ENCODE measurements around the gene OR2H1. TPM values are rescaled to one million over a fixed set of nuclear protein-coding genes. Genes with fewer than 3 reads are reported as not detected.

The OR2H1 gene
- total and polyA plus RNA-seq, 9 of the 15 experiments (the other 6 are each of a cell fraction or from before 2014, with no cell fraction given) = not detected

GRCh38 chr6:29465279-29465678 lies 8.3 kb downstream of the OR2H1 start (continued):
- peak; percentile 38; the same call in 1 of the 2 replicates for TF ChIP-seq PATZ1 (CRISPR knock-in tag; IDR thresholded peaks at IDR 0.05; ENCODE audit: borderline replicate concordance)

- no peak for TF ChIP-seq HDAC3 (IDR thresholded peaks at IDR 0.05; ENCODE audit: borderline replicate concordance, partially characterized antibody)
- no peak for TF ChIP-seq PCBP1 (IDR thresholded peaks at IDR 0.05; ENCODE audit: low read depth, low read length, poor library complexity, severe bottlenecking)
- no peak for TF ChIP-seq DIDO1 (tag; IDR thresholded peaks at IDR 0.05; ENCODE audit: low read depth)
- no peak for TF ChIP-seq ZNF3 (CRISPR knock-in tag; IDR thresholded peaks at IDR 0.05)
- no peak for TF ChIP-seq ZNF124 (CRISPR knock-in tag; IDR thresholded peaks at IDR 0.05)
- no peak for TF ChIP-seq MLLT1 (IDR thresholded peaks at IDR 0.05)
- no peak for TF ChIP-seq NR2C1 (IDR thresholded peaks at IDR 0.05)
- no peak for TF ChIP-seq NR2C1 (tag; IDR thresholded peaks at IDR 0.05)
- Histone ChIP-seq H4K20me1 (replicated peaks; ENCODE audit: control insufficient read depth, insufficient read depth, low read length) (no peaks in the 10 kb centered on the region), H3K79me2 (ENCODE audit: control insufficient read depth, insufficient read depth, low read length) (no peaks in the 10 kb centered on the region), H3K4me1 (replicated peaks in 1 of 2; ENCODE audit: control insufficient read depth in 2 of 2, insufficient read depth in 2 of 2, low read length in 2 of 2) (no peaks in the 10 kb centered on the region), H3K36me3 (ENCODE audit: control insufficient read depth, insufficient read depth, low read length) (no peaks in the 10 kb centered on the region), H2AFZ (ENCODE audit: low read depth, low read length) (no peak overlapping the region), H3K4me2 (ENCODE audit: insufficient read depth, low read length) (no peak overlapping the region), H3K4me3 (no peak overlapping the region), H3K9me3 (replicated peaks; ENCODE audit: control insufficient read depth, insufficient read depth, low read depth, low read length) (no peaks in the 10 kb centered on the region), H3K9ac (ENCODE audit: insufficient read depth in 1 of 2, low read depth in 2 of 2, low read length in 2 of 2) (no peak overlapping the region), H3K9me1 (ENCODE audit: control insufficient read depth, insufficient read depth, low read length) (no peaks in the 10 kb centered on the region), H3K27ac (ENCODE audit: extremely low read depth, low read depth, low read length) (no peak overlapping the region), H3K27me3 (ENCODE audit: control insufficient read depth in 2 of 2, insufficient read depth in 2 of 2, low read length in 2 of 2) (0 out of 5 replicates have a peak, but pooled peaks cover 0 to 2% of the 10 kb centered on the region in 2 experiments)
- BruUV-seq (replicated peaks) = no TSS peak
- DNase-seq (ENCODE audit: extremely low read depth in 1 of 4, low spot score in 3 of 4) = no peak
- no peak for FAIRE-seq
- no peak for ATAC-seq
- intact Hi-C loops (cut with micrococcal nuclease) (no loop called here), in situ Hi-C loops (cut with MboI) (no loop called here)
- ChIA-PET CTCF (ENCODE audit: low intra/inter-chr PET ratio) (no interaction called here), POLR2A (no interaction called here)
- 2% methylated on average over 2 of the region's 2 CpGs for WGBS (ENCODE audit: insufficient coverage, low coverage, missing lambda C conversion rate)
Observed at GRCh38 chr6:29465801-29466200, 8.8 kb downstream of the OR2H1 start.
